Activated CD8-positive, alpha-beta memory T cell treated with anti-CD3 and anti-CD28 coated beads, Interleukin-2, amount 50 U/mL, for 24 hours (primary cell): ENCODE results near the gene GET4.
"Not testable (repeated sequence)": the region's sequence is repeated elsewhere in the genome, so short reads cannot be mapped to it uniquely, and the experiment has no call there.

Source experiments
- DNase-seq: peaks from one replicate; pipeline ENCODE4 v3.0.0-alpha.2; 2020; ENCODE audit errors: extremely low read depth

GET4 gene

DNA sequence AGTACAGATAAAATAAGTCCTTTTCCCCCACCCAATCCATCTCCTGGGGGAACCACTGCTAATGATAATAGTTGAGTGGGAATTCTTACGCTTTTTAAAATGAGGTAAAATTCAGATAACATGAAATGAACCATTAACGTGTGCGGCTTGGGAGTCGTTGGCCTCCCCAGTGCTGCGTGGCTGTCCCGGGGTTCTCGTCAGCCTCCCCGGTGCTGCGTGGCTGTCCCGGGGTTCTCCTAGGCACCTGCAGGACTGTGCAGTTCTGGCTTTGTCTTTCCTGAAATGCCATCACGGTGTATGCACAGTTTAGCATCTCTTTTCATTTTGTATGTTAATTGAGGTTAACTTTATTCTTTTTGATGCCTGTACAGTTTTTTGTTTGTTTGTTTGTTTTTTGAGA, 30.6 kb upstream of the GET4 start:
- DNase-seq = no peak

- DNase-seq = not testable (repeated sequence)
Measured at GRCh38 chr7:846958-847650, 29.2 kb upstream of the GET4 start.

- not testable (repeated sequence) for DNase-seq
Measured at GRCh38 chr7:847728-848127, 28.6 kb upstream of the GET4 start.

- DNase-seq = no peak
Measured at GRCh38 chr7:849145-849544, 27.2 kb upstream of the GET4 start.

DNA sequence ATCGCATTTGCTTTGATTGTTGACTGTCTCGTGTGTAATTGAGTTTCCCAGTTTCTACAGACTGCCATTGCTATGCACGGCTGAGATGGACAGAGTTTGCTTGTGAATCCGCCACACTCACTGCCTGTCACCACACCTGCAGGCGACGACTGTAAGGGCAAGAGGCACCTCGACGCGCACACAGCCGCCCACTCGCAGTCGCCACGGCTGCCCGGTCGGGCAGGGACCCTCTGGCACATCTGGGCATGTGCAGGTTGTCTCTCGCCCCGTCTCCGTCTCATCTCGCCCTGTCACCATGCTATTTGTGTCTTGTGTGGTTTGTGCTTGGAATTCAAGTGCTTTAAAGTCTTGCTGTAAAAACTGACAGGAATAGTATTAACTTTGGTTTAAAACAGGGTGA, 26.6 kb upstream of the GET4 start:
- DNase-seq = no peak

DNA sequence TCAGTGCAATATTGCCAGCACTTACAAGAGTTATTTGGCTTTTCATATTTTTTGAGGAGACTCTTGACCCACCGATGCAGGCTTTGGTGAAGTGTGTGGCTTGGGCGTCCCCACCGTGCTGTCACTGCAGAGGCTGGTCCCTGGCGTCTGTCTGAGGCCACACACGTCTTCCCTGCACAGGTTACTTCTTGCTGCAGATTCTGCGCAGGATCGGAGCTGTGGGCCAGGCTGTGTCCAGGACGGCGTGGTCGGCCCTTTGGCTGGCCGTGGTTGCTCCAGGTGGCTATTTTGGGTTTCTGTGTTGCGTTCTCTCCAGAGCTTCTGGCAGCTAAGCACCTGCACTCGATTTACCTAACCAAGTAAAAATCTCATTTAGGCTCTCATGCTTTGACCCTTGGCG, 25.1 kb upstream of the GET4 start:
- DNase-seq = no peak

- no peak for DNase-seq
Measured at GRCh38 chr7:853366-854117, 22.8 kb upstream of the GET4 start.

DNA sequence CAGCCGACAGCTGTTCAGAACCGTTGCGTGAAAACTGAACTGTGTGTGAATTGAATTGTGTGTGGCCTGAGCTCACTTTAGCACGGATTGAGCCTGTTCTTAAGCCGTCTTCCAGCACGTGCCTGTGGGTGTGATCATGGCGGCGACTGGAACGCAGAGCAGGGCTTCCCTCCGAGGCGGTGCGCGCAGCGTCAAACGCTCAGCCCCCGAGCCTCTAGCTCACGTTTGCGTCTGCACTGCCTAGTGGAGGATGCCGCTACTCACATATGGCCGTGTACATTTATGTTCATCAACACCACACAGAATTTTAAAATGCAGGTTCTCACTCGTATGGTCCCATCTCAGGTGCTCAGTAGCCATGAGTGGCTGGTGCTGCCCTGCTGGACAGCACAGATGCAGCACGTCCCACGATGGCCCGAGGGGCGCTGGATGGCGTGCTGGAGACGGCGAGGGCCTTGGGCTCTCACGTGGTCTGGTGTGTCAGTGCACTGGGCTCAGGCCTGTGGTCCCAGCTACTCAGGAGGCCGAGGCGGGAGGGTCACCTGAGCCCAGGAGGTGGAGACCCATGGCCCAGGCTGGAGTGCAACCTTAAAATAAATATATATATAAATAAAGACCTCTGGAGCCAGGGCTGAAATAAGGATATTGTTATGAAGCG, 22.1 kb upstream of the GET4 start:
- DNase-seq = no peak

DNA sequence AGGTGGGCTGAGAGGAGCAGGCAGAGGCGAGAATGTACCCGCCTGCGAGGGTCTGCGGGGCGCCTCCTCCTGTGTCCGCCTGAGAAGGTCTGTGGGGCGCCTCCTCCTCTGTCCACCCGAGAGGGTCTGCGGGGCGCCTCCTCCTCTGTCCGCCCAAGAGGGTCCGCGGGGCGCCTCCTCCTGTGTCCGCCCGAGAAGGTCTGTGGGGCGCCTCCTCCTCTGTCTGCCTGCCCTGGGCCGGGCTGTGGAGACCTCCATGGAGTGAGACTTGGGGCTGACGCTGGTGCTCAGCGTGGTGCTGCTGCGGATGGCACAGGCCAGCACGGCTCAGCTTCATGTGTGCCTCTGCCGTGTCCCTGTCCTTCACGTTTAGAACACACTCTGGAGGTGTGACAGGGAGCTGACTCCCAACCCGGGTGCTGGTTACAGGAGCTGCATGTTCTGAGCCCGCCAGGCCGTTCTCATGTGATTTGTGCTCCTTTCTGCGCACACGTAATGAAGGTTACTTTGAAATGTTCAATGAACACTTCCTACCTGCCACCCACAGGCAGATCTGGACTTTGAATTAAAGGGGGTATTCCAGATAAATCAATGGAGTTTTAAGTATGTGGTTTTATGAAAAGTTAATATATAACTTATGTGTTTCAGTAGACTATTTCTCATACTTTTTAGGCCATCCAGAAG, 20.5 kb upstream of the GET4 start:
- no peak for DNase-seq

- no peak for DNase-seq
Measured at GRCh38 chr7:856444-857095, 19.8 kb upstream of the GET4 start.

DNA sequence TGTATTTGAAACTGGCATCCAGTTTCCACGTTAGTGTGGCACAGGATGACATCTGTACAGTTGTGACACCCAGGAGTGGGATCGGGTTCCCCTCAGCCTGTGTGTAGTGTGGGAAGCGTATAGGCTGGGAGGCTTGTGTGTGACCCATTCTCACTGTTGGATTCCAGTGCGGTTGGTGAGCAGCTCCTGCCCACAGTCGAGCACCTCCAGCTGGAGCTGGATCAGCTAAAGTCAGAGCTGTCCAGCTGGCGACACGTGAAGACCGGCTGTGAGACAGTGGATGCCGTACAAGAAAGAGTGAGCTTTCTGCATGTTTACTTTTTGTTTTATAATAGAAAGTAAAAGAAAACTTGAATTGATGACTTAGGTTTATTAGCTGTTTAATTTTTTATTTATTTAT, 18.7 kb upstream of the GET4 start:
- DNase-seq = no peak

DNA sequence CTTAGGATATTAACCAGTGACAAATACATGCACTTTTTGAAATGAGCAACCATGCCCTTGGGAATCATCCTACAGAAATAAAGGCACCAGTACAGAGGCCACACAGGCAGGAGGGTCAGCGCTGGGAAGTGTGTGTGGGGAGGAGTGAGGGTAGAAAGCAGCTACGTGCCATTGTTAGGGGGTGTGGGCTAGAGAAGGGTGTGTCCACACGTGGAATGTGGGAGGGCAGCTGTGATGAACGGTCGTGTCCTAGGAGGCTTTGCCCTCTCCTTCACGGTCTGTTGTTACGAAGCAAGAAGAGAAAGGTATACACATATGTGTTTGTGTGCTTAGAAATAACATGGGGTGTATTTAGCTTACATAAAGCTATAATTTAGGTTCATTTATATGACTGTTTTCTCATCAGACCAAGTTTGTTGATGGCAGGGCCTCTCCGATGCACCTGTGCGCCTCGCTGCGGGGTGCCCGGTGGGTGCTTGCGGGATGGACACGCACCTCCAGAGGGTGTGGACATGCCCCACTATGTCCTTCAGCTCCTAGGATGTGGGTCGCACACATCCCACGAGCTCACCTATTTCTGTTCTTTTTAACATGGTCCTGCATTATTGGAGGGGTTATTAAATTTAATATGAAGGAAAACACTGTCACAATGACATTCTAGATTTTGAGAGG, 16.9 kb upstream of the GET4 start:
- no peak for DNase-seq

- DNase-seq = no peak
Measured at GRCh38 chr7:860149-860548, 16.2 kb upstream of the GET4 start.

DNA sequence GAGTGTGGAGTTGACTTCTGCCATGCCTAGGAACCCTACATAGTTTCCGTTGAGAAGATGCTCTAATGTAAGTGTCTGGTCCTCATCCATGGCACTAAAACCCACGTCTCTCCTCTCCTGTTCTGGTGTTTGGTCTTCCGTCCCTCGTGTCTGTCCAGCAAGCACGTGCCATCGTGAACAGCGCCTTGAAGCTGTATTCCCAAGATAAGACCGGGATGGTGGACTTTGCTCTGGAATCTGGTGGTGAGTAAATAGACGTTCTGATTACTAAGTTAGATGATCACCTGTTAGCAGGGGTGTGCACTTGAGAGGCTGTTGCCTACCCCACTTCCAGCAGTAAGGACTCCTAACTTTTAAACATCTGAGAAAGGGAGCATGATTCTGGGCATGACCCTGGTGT, 15.1 kb upstream of the GET4 start:
- no peak for DNase-seq

- no peak for DNase-seq
Measured at GRCh38 chr7:862157-862556, 14.2 kb upstream of the GET4 start.

DNA sequence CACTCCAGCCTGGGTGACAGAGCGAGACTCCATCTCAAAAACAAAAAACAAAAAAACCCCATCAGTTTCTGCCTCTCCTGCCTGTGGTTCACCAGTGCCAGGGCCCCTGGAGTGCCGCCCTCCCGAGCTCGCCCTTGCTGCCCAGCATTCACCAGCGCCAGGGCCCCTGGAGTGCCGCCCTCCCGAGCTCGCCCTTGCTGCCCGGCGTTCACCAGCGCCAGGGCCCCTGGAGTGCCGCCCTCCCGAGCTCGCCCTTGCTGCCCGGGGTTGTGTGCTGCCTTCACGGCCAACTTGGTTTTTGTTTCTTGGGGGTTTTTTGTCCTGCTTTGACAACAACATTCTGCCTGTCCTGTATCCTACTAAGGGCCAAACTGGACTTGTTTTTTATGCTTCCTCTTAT, 13.2 kb upstream of the GET4 start:
- no peak for DNase-seq

GRCh38 chr7:865921-866320, 10.4 kb upstream of the GET4 start:
- DNase-seq = no peak

GRCh38 chr7:867001-867405, 9.4 kb upstream of the GET4 start:
- DNase-seq = no peak

DNA sequence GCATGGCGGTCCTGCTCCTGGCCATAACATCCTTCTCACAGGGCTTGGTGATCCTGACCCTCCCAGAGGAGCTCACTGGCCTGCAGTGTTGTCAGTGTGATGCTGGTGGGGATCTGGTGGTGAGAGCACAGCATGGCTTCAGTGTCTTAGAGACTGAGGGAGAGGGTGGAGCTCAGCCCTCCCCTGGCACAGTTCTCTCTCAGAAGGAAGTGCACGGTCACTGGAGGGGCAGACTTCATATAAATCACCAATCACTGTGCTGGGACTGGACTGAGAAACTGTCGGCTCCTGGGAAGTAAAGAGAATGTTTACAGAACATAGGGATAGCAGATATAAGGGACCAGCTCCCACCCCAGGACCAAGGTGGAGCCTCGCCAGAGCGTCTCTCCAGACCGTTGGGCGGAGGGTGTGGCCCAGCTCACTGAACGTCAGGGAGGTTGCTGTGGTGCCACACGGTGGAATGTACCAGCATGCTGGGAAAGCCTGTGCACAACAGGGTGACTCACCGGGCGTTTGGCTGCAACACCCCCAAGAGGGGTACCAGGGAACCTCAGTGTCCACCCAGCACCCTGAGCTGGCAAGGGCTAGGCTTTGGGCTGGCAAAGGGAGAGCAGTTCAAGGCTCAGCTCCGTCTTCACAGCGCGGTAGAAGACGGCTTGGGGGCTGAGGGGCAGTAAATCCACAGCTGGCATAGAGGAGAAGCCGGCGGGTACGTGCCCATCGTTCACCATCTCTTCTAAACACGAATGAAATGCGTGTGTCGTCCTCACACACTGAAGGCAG, 8.8 kb upstream of the GET4 start:
- no peak for DNase-seq

- no peak for DNase-seq
Measured at GRCh38 chr7:868189-868486, 8.2 kb upstream of the GET4 start.

GRCh38 chr7:869348-869747, 7.0 kb upstream of the GET4 start:
- no peak for DNase-seq
